Endodermal cell (in vitro differentiated cells): ENCODE data around the gene MRPL22. TPM values are rescaled to one million over a fixed set of nuclear protein-coding genes. Genes with fewer than 3 reads are reported as not detected.

Source experiments
- DNase-seq: peaks from one replicate; pipeline ENCODE4 v3.0.0-alpha.2; 2017
- H3K27ac ChIP-seq: 2 replicates; pipeline ENCODE4 v1.5.1; 2013; ENCODE audit warnings: mild to moderate bottlenecking, low read depth, low read length, moderate library complexity
- H3K27me3 ChIP-seq: 2 replicates; pipeline ENCODE4 v1.6.1; 2013; ENCODE audit warnings: mild to moderate bottlenecking, low read length, moderate library complexity; ENCODE audit not compliant: insufficient read depth, control insufficient read depth, poor library complexity, severe bottlenecking
- H3K36me3 ChIP-seq: 2 replicates; pipeline ENCODE4 v1.7.0; 2013; ENCODE audit warnings: mild to moderate bottlenecking, low read length, moderate library complexity; ENCODE audit not compliant: control insufficient read depth, insufficient read depth
- H3K4me1 ChIP-seq: one replicate; pipeline ENCODE4 v1.7.0; 2013; ENCODE audit warnings: low read length; ENCODE audit not compliant: control insufficient read depth, insufficient read depth
- H3K4me3 ChIP-seq: 2 replicates; pipeline ENCODE4 v1.5.1; 2013; ENCODE audit warnings: mild to moderate bottlenecking, low read length, moderate library complexity
- H3K9ac ChIP-seq: 2 replicates; pipeline ENCODE4 v1.6.1; 2013; ENCODE audit warnings: mild to moderate bottlenecking, low read length, moderate library complexity; ENCODE audit not compliant: poor library complexity, severe bottlenecking; ENCODE audit errors: extremely low read depth
- H3K9me3 ChIP-seq: 2 replicates; pipeline ENCODE4 v1.6.1; 2013; ENCODE audit warnings: mild to moderate bottlenecking, low read length, moderate library complexity; ENCODE audit not compliant: control insufficient read depth
- H3K27ac Mint-ChIP-seq: 2 replicates; pipeline ENCODE4 v1.8.0; 2020; ENCODE audit warnings: mixed read lengths
- H3K27me3 Mint-ChIP-seq: 2 replicates; pipeline ENCODE4 v1.8.0; 2021; ENCODE audit warnings: mild to moderate bottlenecking, mixed read lengths; ENCODE audit not compliant: insufficient read depth
- H3K36me3 Mint-ChIP-seq: 2 replicates; pipeline ENCODE4 v1.8.0; 2020; ENCODE audit warnings: low read depth, mixed read lengths
- H3K4me1 Mint-ChIP-seq: 2 replicates; pipeline ENCODE4 v1.8.0; 2020; ENCODE audit warnings: mixed read lengths
- H3K4me3 Mint-ChIP-seq: 2 replicates; pipeline ENCODE4 v1.8.0; 2020; ENCODE audit warnings: mild to moderate bottlenecking, moderate library complexity, mixed read lengths
- H3K9me3 Mint-ChIP-seq: 2 replicates; pipeline ENCODE4 v1.8.0; 2020; ENCODE audit warnings: mild to moderate bottlenecking, mixed read lengths
- WGBS, 2 experiments: methylation state at CpG; one replicate each; pipeline versions ENCODE4 v1.1.5 to v1.1.7; 2013; ENCODE audit warnings: missing lambda C conversion rate in 2 of 2, mixed read lengths in 1 of 2; ENCODE audit not compliant: insufficient coverage in 1 of 2, insufficient read length in 1 of 2; 5-methylcytosine and 5-hydroxymethylcytosine counted together
- total RNA-seq, 2 donors: library from RNA; stranded (reverse); fragmentation: NEBNext Ultra II Directional in 1 of 2; extraction: Animal tissue kit (Norgen Biotek cat#: 25700) in 1 of 2; gene quantifications; 2 replicates in 1 of 2; 3 replicates in 1 of 2; pipeline ENCODE4 v1.2.1, GENCODE V29; 2021
- TF ChIP-seq, protein P1 (sequence below): fragments of 200-600 bp; sonication (generic); conservative IDR thresholded peaks from 2 replicates; pipeline ENCODE4 v1.5.0; 2021; ENCODE audit warnings: antibody characterized with exemption, mild to moderate bottlenecking

The MRPL22 gene
- total RNA-seq, 2 donors from 2014 or later, result 84.3 to 96.6 TPM

GRCh38 chr5:154899151-154899816 is 41.6 kb upstream of the MRPL22 start:
- no peak for DNase-seq
- 93 to 94% methylated on average over 7 to 9 of the region's 9 CpGs for WGBS, 2 experiments
- H3K27ac Mint-ChIP-seq, result no peak overlapping the region
- H3K9me3 ChIP-seq, result no peaks in the 10 kb centered on the region
- TF ChIP-seq, protein P1, sequence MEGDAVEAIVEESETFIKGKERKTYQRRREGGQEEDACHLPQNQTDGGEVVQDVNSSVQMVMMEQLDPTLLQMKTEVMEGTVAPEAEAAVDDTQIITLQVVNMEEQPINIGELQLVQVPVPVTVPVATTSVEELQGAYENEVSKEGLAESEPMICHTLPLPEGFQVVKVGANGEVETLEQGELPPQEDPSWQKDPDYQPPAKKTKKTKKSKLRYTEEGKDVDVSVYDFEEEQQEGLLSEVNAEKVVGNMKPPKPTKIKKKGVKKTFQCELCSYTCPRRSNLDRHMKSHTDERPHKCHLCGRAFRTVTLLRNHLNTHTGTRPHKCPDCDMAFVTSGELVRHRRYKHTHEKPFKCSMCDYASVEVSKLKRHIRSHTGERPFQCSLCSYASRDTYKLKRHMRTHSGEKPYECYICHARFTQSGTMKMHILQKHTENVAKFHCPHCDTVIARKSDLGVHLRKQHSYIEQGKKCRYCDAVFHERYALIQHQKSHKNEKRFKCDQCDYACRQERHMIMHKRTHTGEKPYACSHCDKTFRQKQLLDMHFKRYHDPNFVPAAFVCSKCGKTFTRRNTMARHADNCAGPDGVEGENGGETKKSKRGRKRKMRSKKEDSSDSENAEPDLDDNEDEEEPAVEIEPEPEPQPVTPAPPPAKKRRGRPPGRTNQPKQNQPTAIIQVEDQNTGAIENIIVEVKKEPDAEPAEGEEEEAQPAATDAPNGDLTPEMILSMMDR, result no peak
- H3K27ac ChIP-seq, result no peak overlapping the region
- peaks cover 92% of the 10 kb centered on the region for H3K36me3 ChIP-seq
- H3K4me3 ChIP-seq, result no peak overlapping the region
- H3K27me3 ChIP-seq, result no peaks in the 10 kb centered on the region
- H3K4me3 Mint-ChIP-seq, result no peak overlapping the region
- no peak overlapping the region for H3K9ac ChIP-seq
- H3K27me3 Mint-ChIP-seq, result no peaks in the 10 kb centered on the region
- peaks cover 75% of the 10 kb centered on the region for H3K36me3 Mint-ChIP-seq
- peaks cover 17% of the 10 kb centered on the region for H3K4me1 Mint-ChIP-seq
- no peaks in the 10 kb centered on the region for H3K9me3 Mint-ChIP-seq
- no peaks in the 10 kb centered on the region for H3K4me1 ChIP-seq

- peaks cover 77% of the 10 kb centered on the region for H3K36me3 Mint-ChIP-seq
- H3K9me3 ChIP-seq, result no peaks in the 10 kb centered on the region
- peaks cover 16% of the 10 kb centered on the region for H3K4me1 Mint-ChIP-seq
- DNase-seq, result no peak
- no peak overlapping the region for H3K9ac ChIP-seq
- H3K4me1 ChIP-seq, result no peaks in the 10 kb centered on the region
- H3K4me3 ChIP-seq, result no peak overlapping the region
- no peaks in the 10 kb centered on the region for H3K9me3 Mint-ChIP-seq
- H3K27me3 Mint-ChIP-seq, result no peaks in the 10 kb centered on the region
- H3K4me3 Mint-ChIP-seq, result no peak overlapping the region
- H3K27ac Mint-ChIP-seq, result no peak overlapping the region
- no peaks in the 10 kb centered on the region for H3K27me3 ChIP-seq
- TF ChIP-seq, protein P1, result no peak
- no peak overlapping the region for H3K27ac ChIP-seq
- WGBS, 2 experiments, result 95% methylated on average over 1 of the region's 1 CpG; no CpG with 5 or more reads in 1 of the 2 experiments
- H3K36me3 ChIP-seq, result peaks cover 95% of the 10 kb centered on the region
These were observed 40.8 kb upstream of the MRPL22 start for GRCh38 chr5:154900066-154900465.

DNA sequence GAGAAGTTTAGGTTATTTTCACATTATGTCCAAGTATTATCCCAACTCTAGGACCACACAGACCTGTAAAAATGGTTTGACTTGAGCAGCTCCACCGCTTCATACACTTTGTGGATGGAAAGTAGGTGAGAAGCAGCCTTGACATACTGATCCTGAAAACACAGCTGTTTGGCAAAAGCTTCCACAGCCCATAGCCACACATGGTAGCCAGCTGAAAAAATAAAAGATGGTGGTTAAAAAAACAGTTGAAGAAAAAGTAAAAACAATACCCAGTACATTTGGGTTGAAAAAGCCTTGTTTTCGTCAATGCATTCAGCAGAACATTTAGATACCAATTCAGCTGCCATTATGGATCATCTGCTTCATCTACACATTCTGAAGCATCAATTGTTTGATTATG is 39.6 kb upstream of the MRPL22 start:
- TF ChIP-seq, protein P1, result no peak
- Mint-ChIP-seq H3K4me3 (no peak overlapping the region), H3K27me3 (no peaks in the 10 kb centered on the region), H3K4me1 (peaks cover 6% of the 10 kb centered on the region), H3K27ac (no peak overlapping the region), H3K36me3 (peaks cover 70% of the 10 kb centered on the region), H3K9me3 (no peaks in the 10 kb centered on the region)
- no peak overlapping the region for H3K4me3 ChIP-seq
- WGBS, 2 experiments, result 94 to 100% methylated on average over 1 to 2 of the region's 2 CpGs
- no peak overlapping the region for H3K9ac ChIP-seq
- no peaks in the 10 kb centered on the region for H3K9me3 ChIP-seq
- no peak for DNase-seq
- H3K27ac ChIP-seq, result no peak overlapping the region
- no peaks in the 10 kb centered on the region for H3K4me1 ChIP-seq
- H3K27me3 ChIP-seq, result no peaks in the 10 kb centered on the region
- H3K36me3 ChIP-seq, result peaks cover 95% of the 10 kb centered on the region
